Right atrium auricular region (tissue), 2 donors: Measurements from ENCODE around the gene FBXO4. TPM values are rescaled to one million over a fixed set of nuclear protein-coding genes. Genes with fewer than 3 reads are reported as not detected.
"Not testable (repeated sequence)": the region's sequence is repeated elsewhere in the genome, so short reads cannot be mapped to it uniquely, and the experiment has no call there.

Source experiments
- DNase-seq: peaks from one replicate; pipeline ENCODE4 v3.0.0-alpha.2; 2019; ENCODE audit warnings: low spot score
- H3K27ac ChIP-seq, 2 donors: fragments of 200-600 bp; sonication (generic); 1 replicate in 1 of 2; 2 replicates in 1 of 2; pipeline ENCODE4 v1.5.1; 2016 to 2019
- H3K27me3 ChIP-seq, 2 donors: fragments of 200-600 bp; sonication (generic); one replicate each; pipeline versions ENCODE4 v1.5.1 to v1.6.0; 2017 to 2019
- H3K36me3 ChIP-seq: fragments of 200-600 bp; sonication (generic); one replicate; pipeline ENCODE4 v1.5.1; 2016
- H3K4me1 ChIP-seq, 2 donors: fragments of 200-600 bp; sonication (generic); one replicate each; pipeline versions ENCODE4 v1.5.1 to v1.6.0; 2017 to 2019
- H3K4me3 ChIP-seq, 2 donors: fragments of 200-600 bp; sonication (generic); 1 replicate in 1 of 2; 2 replicates in 1 of 2; pipeline ENCODE4 v1.5.1; 2017 to 2019; ENCODE audit warnings: mild to moderate bottlenecking in 1 of 2, moderate library complexity in 1 of 2
- H3K9me3 ChIP-seq, 2 donors: fragments of 200-600 bp; sonication (generic); one replicate each; pipeline ENCODE4 v1.5.1; 2019
- CTCF ChIP-seq, 2 donors: fragments of 200-600 bp; sonication (generic); IDR thresholded peaks; one replicate each; pipeline ENCODE4 v1.5.1; 2019; ENCODE audit warnings: antibody characterized with exemption in 2 of 2
- total RNA-seq, 2 donors: library from RNA; depleted of rRNA; stranded (reverse); fragments of >200 nt; gene quantifications; one replicate each; pipeline ENCODE4 v1.1.0, GENCODE V29; 2016

FBXO4 gene
- total RNA-seq, 2 donors from 2014 or later = 2.8 to 5.4 TPM

DNA sequence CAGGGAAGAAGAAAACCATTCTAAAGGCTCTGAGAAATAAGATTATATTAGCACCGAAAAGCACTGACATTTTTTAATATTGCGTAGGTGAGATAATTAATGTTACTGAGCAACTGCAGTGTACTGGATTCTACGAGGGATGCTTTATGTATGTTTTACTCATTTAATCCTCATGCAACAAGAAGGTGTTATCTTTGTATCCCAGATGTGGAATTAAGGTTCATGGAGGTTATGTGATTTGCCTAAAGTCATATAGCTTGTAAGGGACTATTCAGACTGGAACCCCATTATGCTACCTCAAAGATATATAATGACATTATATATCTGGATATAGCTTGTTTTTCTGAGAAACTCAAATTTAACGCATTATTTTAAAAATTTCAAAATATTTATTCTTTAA, 2.5 kb downstream of the FBXO4 start:
- Histone ChIP-seq H3K4me1 (peaks cover 0 to 7% of the 10 kb centered on the region in 2 donors), H3K27ac (no peak overlapping the region), H3K9me3 (no peaks in the 10 kb centered on the region), H3K27me3 (no peaks in the 10 kb centered on the region), H3K4me3 (no peak overlapping the region), H3K36me3 (peaks cover 6% of the 10 kb centered on the region)
- TF ChIP-seq CTCF (IDR thresholded peaks at IDR 0.05) = no peak
- no peak for DNase-seq

DNA sequence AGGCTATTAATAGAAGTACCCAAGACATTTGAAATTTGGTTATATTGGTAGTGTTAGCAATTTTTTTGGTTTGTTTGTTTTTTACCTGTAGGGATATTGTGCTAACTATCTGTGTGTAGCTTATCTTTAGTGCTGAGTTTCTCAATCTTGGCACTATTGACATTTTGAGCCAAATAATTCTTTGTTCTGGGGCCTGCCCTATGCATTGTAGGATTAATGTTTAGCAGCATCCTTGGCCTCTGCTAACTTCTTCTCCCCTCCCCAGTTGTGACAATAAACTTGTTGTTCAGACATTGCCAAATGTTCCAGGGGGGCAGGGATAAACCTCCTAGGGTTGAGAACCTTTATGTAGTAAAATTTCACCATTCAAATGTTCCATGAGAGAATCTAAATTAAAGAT, 4.0 kb downstream of the FBXO4 start:
- Histone ChIP-seq H3K27me3 (no peaks in the 10 kb centered on the region), H3K4me3 (no peak overlapping the region), H3K4me1 (peaks cover 0 to 7% of the 10 kb centered on the region in 2 donors), H3K9me3 (no peaks in the 10 kb centered on the region), H3K36me3 (peaks cover 9% of the 10 kb centered on the region), H3K27ac (no peak overlapping the region)
- TF ChIP-seq CTCF (IDR thresholded peaks at IDR 0.05) = no peak
- no peak for DNase-seq

GRCh38 chr5:41932770-41933169, 7.7 kb downstream of the FBXO4 start:
- H3K27ac ChIP-seq = no peak overlapping the region
- no peaks in the 10 kb centered on the region for H3K27me3 ChIP-seq
- H3K36me3 ChIP-seq = peaks cover 36% of the 10 kb centered on the region
- no peak overlapping the region for H3K4me3 ChIP-seq
- no peak for DNase-seq
- TF ChIP-seq CTCF (IDR thresholded peaks at IDR 0.05) = no peak
- no peaks in the 10 kb centered on the region for H3K9me3 ChIP-seq
- no peaks in the 10 kb centered on the region for H3K4me1 ChIP-seq

GRCh38 chr5:41935544-41935943, 10.5 kb downstream of the FBXO4 start:
- H3K27me3 ChIP-seq = no peaks in the 10 kb centered on the region
- peaks cover 42% of the 10 kb centered on the region for H3K36me3 ChIP-seq
- no peak overlapping the region for H3K4me3 ChIP-seq
- DNase-seq = no peak
- no peaks in the 10 kb centered on the region for H3K4me1 ChIP-seq
- TF ChIP-seq CTCF (IDR thresholded peaks at IDR 0.05) = no peak
- no peaks in the 10 kb centered on the region for H3K9me3 ChIP-seq
- H3K27ac ChIP-seq = no peak overlapping the region

DNA sequence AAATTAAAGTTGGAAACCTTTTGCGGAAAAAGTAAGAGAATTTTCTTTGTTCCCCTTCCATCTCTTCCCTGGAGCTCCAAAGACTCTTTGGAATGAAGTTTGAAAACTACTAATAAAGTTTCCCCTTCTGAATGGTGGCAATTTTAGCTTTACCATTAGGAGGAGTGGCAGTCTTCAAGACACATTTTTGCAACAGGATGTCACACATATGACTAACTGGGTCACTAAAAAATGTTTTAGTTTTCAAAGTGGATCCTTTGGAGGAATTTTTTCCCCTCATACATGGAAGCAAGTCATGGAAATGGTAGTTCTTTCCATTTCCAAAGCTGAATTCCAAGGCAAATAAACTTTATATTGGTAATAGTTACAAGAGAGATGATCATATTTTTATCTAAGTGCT, 15.6 kb downstream of the FBXO4 start:
- H3K9me3 ChIP-seq = no peaks in the 10 kb centered on the region
- DNase-seq = no peak
- H3K4me3 ChIP-seq = no peak overlapping the region
- no peaks in the 10 kb centered on the region for H3K27me3 ChIP-seq
- peaks cover 20% of the 10 kb centered on the region for H3K36me3 ChIP-seq
- no peaks in the 10 kb centered on the region for H3K4me1 ChIP-seq
- no peak for TF ChIP-seq CTCF (IDR thresholded peaks at IDR 0.05)
- H3K27ac ChIP-seq = no peak overlapping the region

DNA sequence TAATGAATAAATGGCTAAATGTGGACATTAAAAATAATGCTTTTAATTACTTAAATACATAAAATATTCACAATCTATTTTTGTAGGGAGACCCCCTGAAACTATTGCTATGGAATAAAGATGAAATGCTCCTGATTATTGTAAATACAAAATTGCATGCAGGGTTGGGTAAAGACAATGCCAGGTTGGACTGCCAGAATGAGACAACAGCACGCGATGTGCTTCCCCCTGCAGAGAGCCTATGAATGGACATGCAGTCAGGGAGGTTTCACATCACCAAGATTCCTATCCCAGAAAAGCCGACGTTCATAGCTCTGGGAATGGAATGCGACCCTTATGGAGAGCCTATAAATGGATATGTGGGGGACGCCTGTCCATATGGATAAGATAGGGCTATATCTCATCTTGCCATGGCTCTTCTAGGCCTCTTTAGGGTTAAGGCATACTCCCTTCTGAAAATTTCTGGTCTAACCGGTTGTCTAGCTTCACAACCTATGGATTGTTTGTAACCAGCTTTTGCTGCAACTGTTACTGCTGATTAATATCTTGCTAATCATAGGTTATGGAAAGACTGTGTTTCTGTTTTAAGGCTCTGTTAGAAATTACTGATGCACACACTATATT, 20.4 kb downstream of the FBXO4 start:
- not testable (repeated sequence) for DNase-seq, H3K27me3 ChIP-seq, H3K4me3 ChIP-seq, H3K9me3 ChIP-seq, H3K4me1 ChIP-seq, H3K27ac ChIP-seq, H3K36me3 ChIP-seq
